HG03558 (cell line): Measurements from ENCODE around the gene CPED1.
"Not testable (repeated sequence)": the region's sequence is repeated elsewhere in the genome, so short reads cannot be mapped to it uniquely, and the experiment has no call there.

Experiments used
- ATAC-seq: cut with Tn5 transposase; IDR thresholded peaks from one replicate; pipeline ENCODE4 v1.9.1; 2021; ENCODE audit warnings: moderate number of reproducible peaks; ENCODE audit not compliant: unreplicated experiment; ENCODE audit errors: extremely low read depth

Gene CPED1

GRCh38 chr7:121058975-121059374 is 70.5 kb downstream of the CPED1 start:
- ATAC-seq, result no peak

GRCh38 chr7:121059979-121060509 is 71.5 kb downstream of the CPED1 start:
- not testable (repeated sequence) for ATAC-seq

GRCh38 chr7:121061677-121062582 is 73.4 kb downstream of the CPED1 start:
- ATAC-seq, result no peak

- no peak for ATAC-seq
These were observed 74.3 kb downstream of the CPED1 start for GRCh38 chr7:121062671-121063279.

- ATAC-seq, result not testable (repeated sequence)
These were observed 79.2 kb downstream of the CPED1 start for GRCh38 chr7:121067717-121068116.

- no peak for ATAC-seq
These were observed 81.0 kb downstream of the CPED1 start for GRCh38 chr7:121069346-121070100.

GRCh38 chr7:121071132-121071531 is 82.6 kb downstream of the CPED1 start:
- no peak for ATAC-seq

GRCh38 chr7:121071662-121072061 is 83.2 kb downstream of the CPED1 start:
- ATAC-seq, result no peak

GRCh38 chr7:121072826-121073225 is 84.3 kb downstream of the CPED1 start:
- ATAC-seq, result no peak

GRCh38 chr7:121073463-121074099 is 85.1 kb downstream of the CPED1 start:
- no peak for ATAC-seq

GRCh38 chr7:121075424-121075841 is 86.9 kb downstream of the CPED1 start:
- ATAC-seq, result not testable (repeated sequence)

- no peak for ATAC-seq
These were observed 87.4 kb downstream of the CPED1 start for GRCh38 chr7:121075952-121076349.

- no peak for ATAC-seq
These were observed 88.0 kb downstream of the CPED1 start for GRCh38 chr7:121076350-121077164.

GRCh38 chr7:121077165-121077630 is 88.7 kb downstream of the CPED1 start:
- ATAC-seq, result no peak

- no peak for ATAC-seq
These were observed 90.3 kb downstream of the CPED1 start for GRCh38 chr7:121078701-121079227.

- no peak for ATAC-seq
These were observed 91.1 kb downstream of the CPED1 start for GRCh38 chr7:121079425-121080169.

GRCh38 chr7:121080257-121080912 is 91.9 kb downstream of the CPED1 start:
- no peak for ATAC-seq

GRCh38 chr7:121080913-121081326 is 92.4 kb downstream of the CPED1 start:
- no peak for ATAC-seq
